Measurements from ENCODE around the gene ATXN7L1. TPM values are rescaled to one million over a fixed set of nuclear protein-coding genes. Genes with fewer than 3 reads are reported as not detected.

Gene ATXN7L1
- total and polyA plus RNA-seq, 3 experiments from 2014 or later = 9.0 to 18.0 (median 9.7) TPM

GRCh38 chr7:105622106-105622731 is 254.2 kb downstream of the ATXN7L1 start:
- Mint-ChIP-seq H3K36me3 (peaks cover 34 to 83% (median 35%) of the 10 kb centered on the region in 3 donors), H3K9me3 (peaks cover 0 to 6% (median 2%) of the 10 kb centered on the region in 5 donors), H3K27ac (peak overlapping the region in 1 of 8 donors; percentile 60), H3K27me3 (no peaks in the 10 kb centered on the region), H3K4me1 (no peaks in the 10 kb centered on the region), H3K4me3 (no peak overlapping the region)
- Histone ChIP-seq H3K27ac (ENCODE audit: low read depth, low read length) (no peak overlapping the region), H3K9me3 (ENCODE audit: low read length) (peaks cover 4% of the 10 kb centered on the region), H3K36me3 (ENCODE audit: insufficient read depth, low read length) (peaks cover 34% of the 10 kb centered on the region), H3K27me3 (ENCODE audit: insufficient read depth, low read length, poor library complexity, severe bottlenecking) (no peaks in the 10 kb centered on the region), H3K4me1 (ENCODE audit: insufficient read depth, low read length) (no peaks in the 10 kb centered on the region), H3K4me3 (ENCODE audit: low read length) (no peak overlapping the region)
- CTCF ChIA-PET = interaction anchor here (0.5 kb wide), 1 partner anchor 703 kb away, joined by 3 read pairs; no protein-coding TSS in a partner anchor
- POLR2A ChIA-PET = no interaction called here
- no peak for DNase-seq

- no peak overlapping the region for H3K4me3 ChIP-seq (ENCODE audit: low read length)
- peaks cover 30% of the 10 kb centered on the region for H3K36me3 ChIP-seq (ENCODE audit: insufficient read depth, low read length)
- Mint-ChIP-seq H3K4me1 (no peaks in the 10 kb centered on the region), H3K9me3 (peaks cover 0 to 3% (median 2%) of the 10 kb centered on the region in 5 donors), H3K27ac (no peak overlapping the region), H3K4me3 (no peak overlapping the region), H3K36me3 (peaks cover 30 to 83% (median 31%) of the 10 kb centered on the region in 3 donors), H3K27me3 (no peaks in the 10 kb centered on the region)
- ChIA-PET CTCF (interaction anchor here (0.5 kb wide), 1 partner anchor 703 kb away, joined by 3 read pairs; no protein-coding TSS in a partner anchor), POLR2A (no interaction called here)
- H3K9me3 ChIP-seq (ENCODE audit: low read length) = peaks cover 4% of the 10 kb centered on the region
- H3K27ac ChIP-seq (ENCODE audit: low read depth, low read length) = no peak overlapping the region
- H3K4me1 ChIP-seq (ENCODE audit: insufficient read depth, low read length) = no peaks in the 10 kb centered on the region
- no peaks in the 10 kb centered on the region for H3K27me3 ChIP-seq (ENCODE audit: insufficient read depth, low read length, poor library complexity, severe bottlenecking)
- no peak for DNase-seq
These were observed 254.8 kb downstream of the ATXN7L1 start for GRCh38 chr7:105621617-105622016.

- H3K9me3 ChIP-seq (ENCODE audit: low read length) = peaks cover 2% of the 10 kb centered on the region
- no peak overlapping the region for H3K27ac ChIP-seq (ENCODE audit: low read depth, low read length)
- no peaks in the 10 kb centered on the region for H3K4me1 ChIP-seq (ENCODE audit: insufficient read depth, low read length)
- Mint-ChIP-seq H3K27me3 (no peaks in the 10 kb centered on the region), H3K36me3 (peaks cover 27 to 83% (median 27%) of the 10 kb centered on the region in 3 donors), H3K4me3 (no peak overlapping the region), H3K4me1 (no peaks in the 10 kb centered on the region), H3K9me3 (peaks cover 0 to 2% (median 2%) of the 10 kb centered on the region in 5 donors), H3K27ac (no peak overlapping the region)
- ChIA-PET POLR2A (no interaction called here), CTCF (no interaction called here)
- no peaks in the 10 kb centered on the region for H3K27me3 ChIP-seq (ENCODE audit: insufficient read depth, low read length, poor library complexity, severe bottlenecking)
- no peak for DNase-seq
- H3K4me3 ChIP-seq (ENCODE audit: low read length) = no peak overlapping the region
- peaks cover 27% of the 10 kb centered on the region for H3K36me3 ChIP-seq (ENCODE audit: insufficient read depth, low read length)
These were observed 255.2 kb downstream of the ATXN7L1 start for GRCh38 chr7:105621176-105621575.

- Histone ChIP-seq H3K9me3 (ENCODE audit: low read length) (no peaks in the 10 kb centered on the region), H3K4me3 (ENCODE audit: low read length) (no peak overlapping the region), H3K27ac (ENCODE audit: low read depth, low read length) (no peak overlapping the region), H3K4me1 (ENCODE audit: insufficient read depth, low read length) (no peaks in the 10 kb centered on the region), H3K36me3 (ENCODE audit: insufficient read depth, low read length) (peaks cover 30% of the 10 kb centered on the region), H3K27me3 (ENCODE audit: insufficient read depth, low read length, poor library complexity, severe bottlenecking) (no peaks in the 10 kb centered on the region)
- Mint-ChIP-seq H3K4me1 (no peaks in the 10 kb centered on the region), H3K4me3 (no peak overlapping the region), H3K27me3 (no peaks in the 10 kb centered on the region), H3K9me3 (no peaks in the 10 kb centered on the region), H3K27ac (no peak overlapping the region), H3K36me3 (peaks cover 19 to 87% (median 29%) of the 10 kb centered on the region in 3 donors)
- DNase-seq = no peak
- ChIA-PET CTCF (no interaction called here), POLR2A (no interaction called here)
These were observed 256.8 kb downstream of the ATXN7L1 start for GRCh38 chr7:105619590-105619989.

GRCh38 chr7:105618016-105618296 is 258.4 kb downstream of the ATXN7L1 start:
- peaks cover 25 to 89% (median 30%) of the 10 kb centered on the region in 3 donors for H3K36me3 Mint-ChIP-seq
- H3K27ac Mint-ChIP-seq = no peak overlapping the region
- Histone ChIP-seq H3K27ac (ENCODE audit: low read depth, low read length) (no peak overlapping the region), H3K4me1 (ENCODE audit: insufficient read depth, low read length) (no peaks in the 10 kb centered on the region), H3K4me3 (ENCODE audit: low read length) (no peak overlapping the region), H3K36me3 (ENCODE audit: insufficient read depth, low read length) (peaks cover 20% of the 10 kb centered on the region), H3K27me3 (ENCODE audit: insufficient read depth, low read length, poor library complexity, severe bottlenecking) (no peaks in the 10 kb centered on the region), H3K9me3 (ENCODE audit: low read length) (no peaks in the 10 kb centered on the region)
- no peak for DNase-seq
- ChIA-PET POLR2A (no interaction called here), CTCF (no interaction called here)
- H3K4me1 Mint-ChIP-seq = no peaks in the 10 kb centered on the region
- H3K4me3 Mint-ChIP-seq = no peak overlapping the region
- no peaks in the 10 kb centered on the region for H3K9me3 Mint-ChIP-seq
- H3K27me3 Mint-ChIP-seq = no peaks in the 10 kb centered on the region

DNA sequence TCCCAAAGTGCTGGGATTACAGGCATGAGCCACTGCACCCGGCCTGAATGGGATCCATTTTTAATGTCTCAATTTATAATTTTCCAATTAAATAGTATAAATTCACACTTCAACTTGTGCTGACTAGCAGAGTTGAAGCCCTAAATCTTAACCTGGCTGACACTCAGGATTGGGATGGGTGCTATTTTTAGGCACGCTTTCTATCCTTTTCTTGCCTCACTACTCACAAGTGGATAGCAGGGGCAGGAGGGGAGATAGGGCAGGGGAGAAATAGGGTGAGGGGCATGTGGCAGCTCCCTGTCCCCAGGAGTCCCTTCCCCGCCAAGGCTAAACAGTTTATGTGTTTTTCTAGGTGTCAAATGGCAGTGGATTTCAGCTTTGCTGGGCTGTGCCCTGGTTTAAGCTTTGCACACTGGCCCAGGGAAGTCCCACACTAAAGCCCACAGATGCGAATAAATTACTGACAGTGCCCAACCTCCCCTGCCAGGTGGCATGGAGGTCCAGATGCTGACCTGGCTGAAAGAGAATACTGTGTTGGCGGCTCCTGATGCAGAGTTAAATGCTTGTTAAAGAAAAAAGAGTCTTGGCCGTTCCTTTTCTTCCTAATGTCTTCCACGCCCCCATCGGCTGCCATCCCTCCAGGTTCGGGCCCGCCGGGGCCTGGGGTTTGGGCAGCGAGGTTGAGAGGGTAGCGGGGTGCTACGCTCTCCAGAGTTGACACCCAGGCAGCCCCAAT is 259.0 kb downstream of the ATXN7L1 start:
- H3K9me3 Mint-ChIP-seq = no peaks in the 10 kb centered on the region
- no peak overlapping the region for H3K27ac Mint-ChIP-seq
- no peak for DNase-seq
- Histone ChIP-seq H3K4me1 (ENCODE audit: insufficient read depth, low read length) (no peaks in the 10 kb centered on the region), H3K4me3 (ENCODE audit: low read length) (no peak overlapping the region), H3K27me3 (ENCODE audit: insufficient read depth, low read length, poor library complexity, severe bottlenecking) (no peaks in the 10 kb centered on the region), H3K9me3 (ENCODE audit: low read length) (no peaks in the 10 kb centered on the region), H3K36me3 (ENCODE audit: insufficient read depth, low read length) (peaks cover 17% of the 10 kb centered on the region), H3K27ac (ENCODE audit: low read depth, low read length) (no peak overlapping the region)
- ChIA-PET POLR2A (interaction anchor here (0.7 kb wide), 1 partner anchor 554 kb away, joined by 3 read pairs; no protein-coding TSS in a partner anchor), CTCF (no interaction called here)
- no peak overlapping the region for H3K4me3 Mint-ChIP-seq
- no peaks in the 10 kb centered on the region for H3K27me3 Mint-ChIP-seq
- no peaks in the 10 kb centered on the region for H3K4me1 Mint-ChIP-seq
- peaks cover 25 to 89% (median 27%) of the 10 kb centered on the region in 3 donors for H3K36me3 Mint-ChIP-seq

DNA sequence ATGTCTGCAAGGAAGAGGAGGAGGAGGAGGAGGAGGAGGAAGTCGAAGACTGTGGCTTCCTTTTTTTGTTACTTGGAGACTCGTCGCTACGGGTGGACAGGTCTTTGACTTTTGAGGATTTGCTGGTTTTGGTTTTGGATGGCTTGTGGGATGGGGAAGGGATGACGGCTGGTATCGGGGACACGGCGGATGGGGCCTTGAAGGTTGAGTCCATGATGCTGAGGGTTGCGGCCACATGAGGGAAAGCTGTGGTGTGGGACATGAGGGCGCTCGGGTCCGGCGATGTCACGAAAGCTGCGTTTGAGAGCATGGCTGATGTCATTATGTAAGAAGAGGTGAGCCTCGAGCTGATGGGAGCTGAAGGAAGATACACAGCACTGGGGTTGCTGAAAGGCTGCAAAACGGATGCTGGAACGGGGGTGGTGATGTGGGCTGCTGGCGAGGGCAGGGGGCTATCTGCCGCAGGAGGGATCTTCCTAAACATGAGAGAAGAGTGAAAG is 262.0 kb downstream of the ATXN7L1 start:
- Histone ChIP-seq H3K4me1 (ENCODE audit: insufficient read depth, low read length) (no peaks in the 10 kb centered on the region), H3K27ac (ENCODE audit: low read depth, low read length) (no peak overlapping the region), H3K36me3 (ENCODE audit: insufficient read depth, low read length) (peaks cover 17% of the 10 kb centered on the region), H3K9me3 (ENCODE audit: low read length) (no peaks in the 10 kb centered on the region), H3K27me3 (ENCODE audit: insufficient read depth, low read length, poor library complexity, severe bottlenecking) (no peaks in the 10 kb centered on the region), H3K4me3 (ENCODE audit: low read length) (no peak overlapping the region)
- Mint-ChIP-seq H3K36me3 (peaks cover 16 to 70% (median 21%) of the 10 kb centered on the region in 3 donors), H3K27ac (peak overlapping the region in 1 of 8 donors; percentile 34), H3K4me1 (no peaks in the 10 kb centered on the region), H3K27me3 (no peaks in the 10 kb centered on the region), H3K9me3 (no peaks in the 10 kb centered on the region), H3K4me3 (no peak overlapping the region)
- POLR2A ChIA-PET = no interaction called here
- CTCF ChIA-PET = interaction anchor here (1.6 kb wide), 1 partner anchor 11 kb away, joined by 3 read pairs; no protein-coding TSS in a partner anchor
- DNase-seq = no peak

DNA sequence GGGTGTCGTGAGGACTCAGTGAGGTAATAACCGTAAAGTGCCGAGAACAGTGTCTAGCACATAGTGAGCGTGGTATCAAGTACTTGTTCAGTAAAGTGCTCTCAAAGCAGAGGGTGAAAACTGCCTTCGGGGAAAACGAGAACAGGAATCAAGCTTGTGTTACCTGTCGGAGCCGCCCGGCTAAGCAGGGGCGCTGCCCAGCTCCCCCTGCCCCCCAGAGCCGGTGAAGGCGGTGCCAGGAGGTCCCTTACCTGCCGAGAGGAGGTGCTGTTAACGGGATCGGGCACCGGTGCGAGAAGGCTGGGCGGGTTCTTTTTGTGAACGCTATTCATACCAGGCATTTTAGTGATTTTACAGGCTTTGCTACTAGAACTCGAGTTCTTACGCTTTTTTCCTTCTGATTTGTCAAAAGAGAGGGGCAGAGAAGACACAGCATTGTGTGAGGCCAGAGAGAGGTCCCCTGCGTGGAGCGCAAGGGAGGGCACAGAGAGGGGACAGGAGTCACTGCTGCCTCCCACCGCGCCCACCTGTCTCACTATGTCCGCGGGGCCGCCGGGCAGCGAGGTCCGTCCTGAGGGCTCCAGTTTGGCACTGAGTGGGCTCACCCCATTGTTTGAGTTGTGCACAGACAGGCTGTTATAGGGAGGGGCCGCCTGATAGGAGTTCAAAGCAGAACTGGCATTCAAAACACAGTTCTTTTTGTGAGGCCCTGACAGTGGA is 262.6 kb downstream of the ATXN7L1 start:
- no peak overlapping the region for H3K4me3 ChIP-seq (ENCODE audit: low read length)
- H3K27ac Mint-ChIP-seq = no peak overlapping the region
- H3K36me3 Mint-ChIP-seq = peaks cover 14 to 71% (median 21%) of the 10 kb centered on the region in 3 donors
- DNase-seq = no peak
- ChIA-PET POLR2A (no interaction called here), CTCF (interaction anchor here (1.6 kb wide), 1 partner anchor 11 kb away, joined by 3 read pairs; no protein-coding TSS in a partner anchor)
- H3K4me1 ChIP-seq (ENCODE audit: insufficient read depth, low read length) = no peaks in the 10 kb centered on the region
- no peak overlapping the region for H3K4me3 Mint-ChIP-seq
- no peaks in the 10 kb centered on the region for H3K9me3 Mint-ChIP-seq
- no peaks in the 10 kb centered on the region for H3K4me1 Mint-ChIP-seq
- H3K27ac ChIP-seq (ENCODE audit: low read depth, low read length) = no peak overlapping the region
- no peaks in the 10 kb centered on the region for H3K27me3 ChIP-seq (ENCODE audit: insufficient read depth, low read length, poor library complexity, severe bottlenecking)
- H3K27me3 Mint-ChIP-seq = no peaks in the 10 kb centered on the region
- peaks cover 15% of the 10 kb centered on the region for H3K36me3 ChIP-seq (ENCODE audit: insufficient read depth, low read length)
- H3K9me3 ChIP-seq (ENCODE audit: low read length) = no peaks in the 10 kb centered on the region
